Jurkat, Clone E6-1 (cell line): ENCODE measurements around the gene CCL3.
"Not testable (repeated sequence)": the region's sequence is repeated elsewhere in the genome, so short reads cannot be mapped to it uniquely, and the experiment has no call there.

Experiments
- DNase-seq: peaks from one replicate; pipeline ENCODE4 v3.0.0-alpha.2; 2011; ENCODE audit warnings: low read depth, low spot score
- H3K4me3 ChIP-seq: 2 replicates; pipeline ENCODE4 v1.5.1; 2011; ENCODE audit warnings: mild to moderate bottlenecking, low read length, control low read depth, moderate library complexity

The CCL3 gene

DNA sequence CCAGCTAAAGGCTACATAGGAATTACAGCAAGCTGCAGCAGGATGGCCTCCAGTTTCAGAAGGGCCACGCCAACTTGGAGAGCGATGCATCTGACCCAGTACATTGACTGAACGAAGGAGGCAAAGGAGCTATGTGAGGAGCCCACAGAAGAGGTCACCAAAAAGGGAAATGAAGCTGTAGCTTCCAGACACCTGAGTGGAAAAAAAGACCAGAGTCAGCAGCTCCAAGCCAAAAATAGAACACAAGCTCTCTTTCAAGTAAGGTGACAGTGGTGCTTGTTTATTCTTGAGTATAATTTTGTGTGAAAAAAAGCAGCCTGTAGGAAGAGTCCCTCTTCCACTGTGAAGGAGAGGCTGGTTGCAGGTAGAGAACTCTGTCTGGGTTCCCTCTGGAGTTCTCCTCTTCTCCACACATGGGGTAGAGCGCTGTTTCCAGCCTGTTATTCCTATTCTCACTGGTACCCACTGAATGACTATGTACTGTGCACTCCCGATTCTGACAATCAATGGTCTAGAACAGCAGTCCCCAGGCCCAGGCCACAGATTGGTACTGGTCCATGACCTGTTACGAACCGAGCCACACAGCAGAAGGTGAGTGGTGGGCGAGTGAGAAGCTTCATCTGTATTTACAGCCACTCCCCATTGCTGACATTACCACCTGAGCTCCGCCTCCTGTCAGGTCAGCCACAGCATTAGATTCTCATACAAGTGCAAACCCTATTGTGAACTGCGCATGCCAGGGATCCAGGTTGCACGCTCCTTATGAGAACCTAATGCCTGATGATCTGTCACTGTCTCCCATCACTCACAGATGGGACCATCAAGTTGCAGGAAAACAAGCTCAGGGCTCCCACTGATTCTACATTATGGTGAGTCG lies 28.8 kb upstream of the CCL3 start:
- DNase-seq: no peak
- H3K4me3 ChIP-seq: no peak overlapping the region

- H3K4me3 ChIP-seq: no peak overlapping the region
- no peak for DNase-seq
Measured at GRCh38 chr17:36117505-36118382, 27.8 kb upstream of the CCL3 start.

- not testable (repeated sequence) for DNase-seq, H3K4me3 ChIP-seq
Measured at GRCh38 chr17:36115649-36115977, 25.7 kb upstream of the CCL3 start.

DNA sequence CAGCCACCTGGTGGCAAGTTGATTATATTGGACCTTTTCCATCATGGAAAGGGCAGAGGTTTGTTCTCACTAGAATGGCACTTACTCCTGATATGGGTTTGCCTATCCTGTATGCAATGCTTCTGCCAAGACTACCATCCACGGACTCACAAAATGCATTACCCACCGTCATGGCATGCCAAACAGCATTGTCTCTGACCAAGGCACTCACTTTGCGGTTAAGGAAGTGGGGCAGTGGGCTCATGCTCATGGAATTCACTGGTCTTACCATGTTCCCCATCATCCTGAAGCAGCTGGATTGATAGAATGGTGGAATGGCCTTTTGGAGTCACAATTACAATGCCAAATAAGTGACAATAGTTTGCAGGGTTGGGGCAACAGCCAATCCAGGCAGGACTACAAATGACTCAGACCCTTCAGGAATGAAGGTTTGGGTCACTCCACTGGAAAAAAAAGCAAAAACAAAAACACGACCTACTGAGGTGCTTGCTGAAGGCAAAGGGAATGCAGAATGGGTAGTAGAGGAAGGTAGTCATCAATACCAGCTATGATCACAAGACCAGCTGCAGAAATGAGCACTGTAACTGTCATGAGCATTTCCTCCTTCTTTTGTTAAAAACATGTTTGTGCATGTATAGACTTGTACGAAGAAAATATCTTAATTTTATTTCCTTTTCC lies 25.2 kb upstream of the CCL3 start:
- not testable (repeated sequence) for DNase-seq, H3K4me3 ChIP-seq

- not testable (repeated sequence) for DNase-seq, H3K4me3 ChIP-seq
Measured at GRCh38 chr17:36113131-36113530, 23.2 kb upstream of the CCL3 start.

DNA sequence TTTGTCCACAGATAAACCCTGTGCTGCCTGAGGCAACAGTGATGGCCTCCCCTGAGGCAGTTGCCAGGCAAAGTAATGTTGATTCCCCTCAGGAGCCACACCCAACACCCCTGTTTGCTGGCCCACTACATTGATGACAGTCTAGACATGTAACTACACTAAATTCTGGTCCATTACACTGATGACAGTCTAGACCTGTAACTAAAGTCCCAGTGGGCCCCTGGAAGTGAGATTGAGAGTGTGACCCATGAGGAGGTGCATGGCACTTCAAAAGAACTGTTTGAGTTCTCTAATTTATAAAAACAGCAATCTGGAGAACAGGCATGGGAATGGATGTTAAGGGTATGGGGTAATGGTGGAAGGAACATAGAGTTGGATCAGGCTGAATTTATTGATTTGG lies 22.6 kb upstream of the CCL3 start:
- DNase-seq: no peak

GRCh38 chr17:36111068-36111490 lies 21.1 kb upstream of the CCL3 start:
- H3K4me3 ChIP-seq: no peak overlapping the region
- no peak for DNase-seq

More for the DNA sequence above, 22.6 kb upstream of the CCL3 start:
- H3K4me3 ChIP-seq: no peak overlapping the region

- not testable (repeated sequence) for H3K4me3 ChIP-seq, DNase-seq
Measured at GRCh38 chr17:36108265-36108664, 18.3 kb upstream of the CCL3 start.

DNA sequence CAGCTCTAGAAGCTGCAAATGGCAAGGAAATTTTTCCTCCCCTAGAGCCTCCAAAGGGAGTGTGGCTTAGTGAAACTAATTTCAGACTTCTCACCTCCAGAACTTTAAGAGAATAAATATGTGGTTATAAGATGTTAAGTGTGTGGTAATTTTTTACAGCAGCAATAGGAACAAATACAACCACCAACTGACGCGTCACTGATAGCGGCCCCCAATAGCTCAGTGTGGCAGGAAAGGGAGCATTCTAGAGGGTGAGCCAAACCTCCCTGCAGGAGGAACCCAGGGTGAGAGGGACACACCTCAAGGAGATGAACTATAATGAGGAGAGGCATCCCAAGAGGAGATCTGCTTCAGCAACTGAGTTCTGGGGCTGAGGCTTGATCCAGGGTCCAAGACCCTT lies 17.7 kb upstream of the CCL3 start:
- DNase-seq: no peak
- H3K4me3 ChIP-seq: no peak overlapping the region

DNA sequence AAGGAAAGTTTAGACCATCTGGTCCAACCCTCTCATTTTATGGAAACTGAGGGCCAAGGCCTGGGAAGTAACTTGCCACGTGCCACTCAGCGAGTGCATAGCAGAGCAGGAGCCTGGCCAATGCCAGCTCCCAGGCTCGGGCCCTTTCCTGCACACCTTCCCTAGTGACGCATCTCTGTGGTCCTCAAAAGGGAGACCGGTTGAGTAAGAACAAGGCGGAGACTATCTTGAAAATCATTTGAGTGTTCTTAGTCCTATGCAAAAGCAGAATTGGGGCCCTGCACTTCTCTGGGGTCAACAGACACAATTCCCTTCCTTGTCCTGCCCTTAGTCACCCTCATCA lies 16.5 kb upstream of the CCL3 start:
- no peak for DNase-seq
- H3K4me3 ChIP-seq: no peak overlapping the region

GRCh38 chr17:36105781-36106492 lies 16.0 kb upstream of the CCL3 start:
- H3K4me3 ChIP-seq: no peak overlapping the region
- no peak for DNase-seq

GRCh38 chr17:36104701-36105181 lies 14.8 kb upstream of the CCL3 start:
- DNase-seq: no peak
- H3K4me3 ChIP-seq: no peak overlapping the region

DNA sequence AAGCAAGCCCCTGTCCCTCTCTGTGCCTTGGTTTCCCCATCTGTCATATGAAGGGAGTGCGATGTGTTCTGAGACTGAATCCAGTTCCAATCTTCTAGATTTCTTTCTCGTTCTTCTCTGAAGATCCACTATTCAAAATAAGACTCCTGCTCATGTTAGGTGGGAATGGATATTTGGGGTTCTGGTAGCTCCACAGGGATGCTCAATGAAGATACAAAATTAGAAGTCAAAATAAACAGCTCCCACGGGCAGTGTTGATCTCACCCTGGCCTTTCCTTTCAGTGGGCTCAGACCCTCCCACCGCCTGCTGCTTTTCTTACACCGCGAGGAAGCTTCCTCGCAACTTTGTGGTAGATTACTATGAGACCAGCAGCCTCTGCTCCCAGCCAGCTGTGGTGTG lies 14.3 kb upstream of the CCL3 start:
- not testable (repeated sequence) for H3K4me3 ChIP-seq, DNase-seq

DNA sequence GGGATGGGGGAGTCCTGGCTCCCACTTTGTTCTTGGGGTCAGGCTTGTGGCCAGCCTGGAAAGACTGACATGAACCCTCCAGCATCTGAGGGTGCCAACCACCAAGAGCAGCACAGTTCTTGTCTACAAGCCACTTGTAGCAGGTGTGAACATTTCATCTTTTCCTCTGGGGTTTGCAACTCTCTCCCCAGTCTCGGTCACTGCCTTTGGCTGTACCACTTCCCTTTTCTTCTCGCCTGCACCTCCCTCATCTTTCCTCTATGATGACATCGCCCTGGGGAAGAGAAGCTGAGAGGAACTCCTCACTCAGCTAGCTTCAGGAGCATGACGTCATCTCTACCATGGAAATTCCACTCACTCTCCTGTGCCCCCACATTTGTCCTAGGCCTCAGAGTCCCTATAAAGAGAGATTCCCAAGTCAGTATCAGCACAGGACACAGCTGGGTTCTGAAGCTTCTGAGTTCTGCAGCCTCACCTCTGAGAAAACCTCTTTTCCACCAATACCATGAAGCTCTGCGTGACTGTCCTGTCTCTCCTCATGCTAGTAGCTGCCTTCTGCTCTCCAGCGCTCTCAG lies 13.5 kb upstream of the CCL3 start, which contains the start of gene CCL4:
Gene CCL4 (plus strand): TSS at position 427 of the 575 bp plus-strand sequence. CDS start 79 bp downstream, at position 506.
- not testable (repeated sequence) for H3K4me3 ChIP-seq, DNase-seq

- DNase-seq, H3K4me3 ChIP-seq: not testable (repeated sequence)
Measured at GRCh38 chr17:36099004-36099403, 9.1 kb upstream of the CCL3 start.

DNA sequence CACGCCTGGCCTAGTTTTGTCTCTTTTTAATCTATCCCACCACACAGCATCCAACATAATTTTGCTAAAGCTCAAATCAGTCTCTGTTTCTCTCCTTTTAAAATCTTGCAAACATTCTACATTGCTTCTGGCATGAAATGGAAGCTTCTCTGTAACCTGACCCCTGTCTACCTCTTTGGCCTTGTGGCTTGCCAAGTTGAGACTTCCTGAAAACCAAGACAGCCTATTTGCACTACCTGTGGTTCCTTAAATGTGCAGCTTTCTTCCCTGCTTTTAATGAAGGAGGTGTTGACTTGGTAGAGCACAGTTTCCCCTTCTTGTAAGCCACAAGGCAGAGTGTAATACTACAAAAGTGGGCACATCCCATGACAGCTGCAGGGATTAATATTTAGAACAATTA lies 6.0 kb upstream of the CCL3 start:
- no peak overlapping the region for H3K4me3 ChIP-seq
- no peak for DNase-seq

DNA sequence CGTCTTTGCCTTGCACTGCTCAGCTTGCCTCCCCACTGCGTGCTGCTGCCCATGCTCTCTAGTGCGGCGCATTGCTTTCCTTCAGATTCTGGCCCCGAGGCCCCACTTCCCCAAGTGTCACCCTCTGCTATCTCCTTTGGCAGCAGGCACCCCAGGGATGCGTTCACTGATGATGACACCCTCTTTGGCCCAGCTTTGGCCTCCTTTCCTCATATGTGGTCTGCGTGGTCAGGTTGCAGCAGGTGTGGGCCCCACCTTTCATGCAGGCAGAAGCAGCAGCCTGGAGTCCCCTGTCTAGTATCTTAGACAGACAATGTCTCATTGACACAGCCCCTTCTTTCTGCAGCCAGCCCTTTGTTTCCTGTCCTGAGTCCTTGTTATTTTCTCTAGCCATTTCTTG lies 4.8 kb upstream of the CCL3 start:
- DNase-seq: no peak
- H3K4me3 ChIP-seq: no peak overlapping the region

DNA sequence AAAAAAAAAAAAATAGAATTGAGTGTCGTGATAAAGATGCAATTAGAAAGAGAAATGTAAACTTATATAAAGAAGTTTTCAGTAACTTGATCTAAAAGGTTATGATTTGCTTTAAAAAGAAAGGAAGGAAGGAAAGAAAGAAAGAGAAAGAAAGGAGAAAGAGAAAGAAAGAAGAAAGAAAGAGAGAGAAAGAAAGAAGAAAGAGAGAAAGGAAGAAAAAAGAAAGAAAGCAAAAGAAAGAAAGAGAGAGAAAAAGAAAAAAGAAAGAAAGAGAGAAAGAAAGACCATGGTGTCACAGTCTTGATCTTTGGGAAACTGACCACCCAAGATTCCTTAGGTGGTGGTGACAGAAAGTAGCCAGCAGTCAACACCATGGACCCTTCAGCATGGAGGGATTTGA lies 4.3 kb upstream of the CCL3 start:
- DNase-seq: no peak
- H3K4me3 ChIP-seq: no peak overlapping the region

- not testable (repeated sequence) for DNase-seq
Measured at GRCh38 chr17:36092715-36093114, 2.8 kb upstream of the CCL3 start.

More at GRCh38 chr17:36092715-36093114, 2.8 kb upstream of the CCL3 start:
- H3K4me3 ChIP-seq: not testable (repeated sequence)
